ENCODE measurements around the gene LRRFIP2.
A peak's percentile ranks its signal among the peaks of the same experiment; 100 is the strongest.

Gene LRRFIP2

DNA sequence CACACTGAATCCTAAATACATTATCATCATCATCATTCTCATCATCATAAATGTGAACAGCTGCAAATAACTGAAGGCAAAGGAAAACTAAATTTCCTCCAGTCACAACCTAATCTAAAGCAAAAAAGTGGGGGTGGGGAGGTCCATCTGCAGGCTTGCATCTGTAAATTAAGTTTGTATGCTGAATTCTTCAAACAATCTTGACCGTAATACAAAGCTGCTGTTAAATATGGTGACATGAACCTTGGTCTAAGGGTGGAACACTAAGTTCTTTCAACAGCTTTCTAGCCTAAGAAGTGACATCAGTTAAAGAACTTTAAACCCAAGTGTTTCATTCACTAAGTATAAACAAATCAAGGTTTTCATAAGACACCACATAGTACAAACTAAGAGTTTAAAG lies 4.3 kb downstream of the LRRFIP2 start:
- peak overlapping the region; percentile 80 to 90 for H3K27ac ChIP-seq (ENCODE audit: low read depth in 2 of 2, low read length in 2 of 2)
- H3K4me1 ChIP-seq (ENCODE audit: control insufficient read depth in 2 of 2, insufficient read depth in 2 of 2, low read length in 2 of 2) = peaks cover 25 to 40% of the 10 kb centered on the region in 2 donors
- no peaks in the 10 kb centered on the region for H3K27me3 ChIP-seq (ENCODE audit: control insufficient read depth in 2 of 2, insufficient read depth in 2 of 2, low read length in 2 of 2)
- H3K9me3 ChIP-seq (ENCODE audit: control insufficient read depth in 2 of 2, low read length in 2 of 2) = no peaks in the 10 kb centered on the region
- peak overlapping the region in 1 of 2 donors; percentile 31 for H3K4me3 ChIP-seq (ENCODE audit: low read length in 2 of 2)
- peak overlapping the region in 1 of 2 donors; percentile 48 for H3K9ac ChIP-seq (ENCODE audit: low read depth in 1 of 2, low read length in 2 of 2)
- peaks cover 6 to 12% of the 10 kb centered on the region in 2 donors for H3K36me3 ChIP-seq (ENCODE audit: control insufficient read depth in 2 of 2, insufficient read depth in 2 of 2, low read length in 2 of 2)

GRCh38 chr3:37168896-37169295 lies 5.5 kb downstream of the LRRFIP2 start:
- Histone ChIP-seq H3K36me3 (ENCODE audit: control insufficient read depth in 2 of 2, insufficient read depth in 2 of 2, low read length in 2 of 2) (peaks cover 6 to 12% of the 10 kb centered on the region in 2 donors), H3K4me3 (ENCODE audit: low read length in 2 of 2) (no peak overlapping the region), H3K27me3 (ENCODE audit: control insufficient read depth in 2 of 2, insufficient read depth in 2 of 2, low read length in 2 of 2) (no peaks in the 10 kb centered on the region), H3K9me3 (ENCODE audit: control insufficient read depth in 2 of 2, low read length in 2 of 2) (no peaks in the 10 kb centered on the region), H3K9ac (ENCODE audit: low read depth in 1 of 2, low read length in 2 of 2) (no peak overlapping the region), H3K4me1 (ENCODE audit: control insufficient read depth in 2 of 2, insufficient read depth in 2 of 2, low read length in 2 of 2) (peaks cover 25 to 39% of the 10 kb centered on the region in 2 donors), H3K27ac (ENCODE audit: low read depth in 2 of 2, low read length in 2 of 2) (peak overlapping the region; percentile 80 to 85)

DNA sequence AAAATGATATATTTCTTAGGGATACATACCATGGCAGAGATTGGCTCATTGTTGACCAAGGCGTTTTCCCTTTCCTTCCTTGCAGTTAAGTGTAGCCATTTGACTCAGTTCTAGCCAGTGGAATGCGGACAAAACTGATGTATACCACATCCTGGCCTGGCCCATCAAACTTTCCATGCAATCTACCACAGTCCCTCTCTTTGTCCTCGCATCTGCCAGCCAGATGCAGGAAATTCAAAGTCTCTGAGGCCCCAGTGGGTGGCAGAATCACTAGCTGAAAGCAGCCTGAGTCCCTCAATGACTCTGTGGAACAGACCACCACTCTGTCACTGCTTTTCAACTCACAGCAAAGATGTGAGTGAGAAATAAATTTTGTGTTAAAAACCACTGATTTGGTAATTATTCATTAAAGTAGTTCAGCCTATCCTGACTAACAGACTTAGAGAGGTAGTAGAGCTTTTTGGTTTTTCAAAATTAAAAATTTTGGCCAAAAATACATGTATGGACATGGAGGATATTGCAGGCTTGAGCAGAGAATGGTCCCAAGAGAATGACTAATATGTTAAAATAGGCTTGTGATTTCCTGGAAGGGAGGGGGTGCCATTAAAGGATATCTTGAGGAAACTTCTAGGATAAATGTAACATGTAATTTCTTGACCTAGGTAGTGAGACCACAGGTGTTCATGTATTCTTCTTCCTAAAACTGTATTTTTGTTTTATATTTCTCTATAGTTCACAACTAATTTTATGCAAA lies 10.9 kb downstream of the LRRFIP2 start:
- Histone ChIP-seq H3K4me1 (ENCODE audit: control insufficient read depth in 2 of 2, insufficient read depth in 2 of 2, low read length in 2 of 2) (peaks cover 1 to 2% of the 10 kb centered on the region in 2 donors), H3K9me3 (ENCODE audit: control insufficient read depth in 2 of 2, low read length in 2 of 2) (no peaks in the 10 kb centered on the region), H3K27ac (ENCODE audit: low read depth in 2 of 2, low read length in 2 of 2) (no peak overlapping the region), H3K4me3 (ENCODE audit: low read length in 2 of 2) (no peak overlapping the region), H3K27me3 (ENCODE audit: control insufficient read depth in 2 of 2, insufficient read depth in 2 of 2, low read length in 2 of 2) (no peaks in the 10 kb centered on the region), H3K36me3 (ENCODE audit: control insufficient read depth in 2 of 2, insufficient read depth in 2 of 2, low read length in 2 of 2) (peaks cover 6 to 8% of the 10 kb centered on the region in 2 donors), H3K9ac (ENCODE audit: low read depth in 1 of 2, low read length in 2 of 2) (no peak overlapping the region)

DNA sequence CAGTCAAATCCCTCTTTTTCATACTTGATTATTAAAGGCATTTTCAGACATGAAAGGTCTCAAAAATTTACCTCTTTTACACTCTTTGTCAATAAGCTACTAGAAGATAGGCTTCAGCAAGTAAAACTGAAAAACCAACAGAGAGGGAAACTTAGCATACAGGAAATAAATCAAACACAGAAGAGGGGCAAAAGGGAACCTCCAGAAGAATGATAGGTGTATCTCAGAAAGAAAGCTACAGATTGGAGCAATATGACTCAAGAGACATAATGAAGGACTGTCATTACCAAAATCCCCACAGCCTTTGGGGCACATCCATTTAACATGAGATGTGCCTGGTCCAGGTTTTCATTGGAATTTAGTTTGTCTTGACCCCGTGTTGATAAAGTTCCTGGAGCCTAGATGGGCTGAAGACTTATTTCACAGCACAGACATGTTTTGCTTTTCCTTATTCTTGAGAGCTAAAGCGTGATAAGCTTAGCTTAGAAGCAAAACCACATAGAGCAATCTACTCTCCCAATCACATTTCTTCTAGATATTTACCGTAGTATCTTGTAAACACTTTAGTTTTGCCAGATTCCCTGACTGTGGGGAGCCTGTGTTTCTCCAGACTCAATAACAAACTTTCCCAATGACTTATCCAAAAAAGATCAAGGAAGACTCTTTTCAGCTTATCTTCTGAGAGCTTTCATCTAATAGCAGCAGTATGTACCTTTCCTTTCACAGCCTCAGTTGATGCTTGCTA lies 11.7 kb downstream of the LRRFIP2 start:
- H3K27me3 ChIP-seq (ENCODE audit: control insufficient read depth in 2 of 2, insufficient read depth in 2 of 2, low read length in 2 of 2) = no peaks in the 10 kb centered on the region
- H3K36me3 ChIP-seq (ENCODE audit: control insufficient read depth in 2 of 2, insufficient read depth in 2 of 2, low read length in 2 of 2) = peaks cover 6 to 8% of the 10 kb centered on the region in 2 donors
- H3K9ac ChIP-seq (ENCODE audit: low read depth in 1 of 2, low read length in 2 of 2) = no peak overlapping the region
- no peaks in the 10 kb centered on the region for H3K4me1 ChIP-seq (ENCODE audit: control insufficient read depth in 2 of 2, insufficient read depth in 2 of 2, low read length in 2 of 2)
- H3K4me3 ChIP-seq (ENCODE audit: low read length in 2 of 2) = no peak overlapping the region
- H3K27ac ChIP-seq (ENCODE audit: low read depth in 2 of 2, low read length in 2 of 2) = no peak overlapping the region
- no peaks in the 10 kb centered on the region for H3K9me3 ChIP-seq (ENCODE audit: control insufficient read depth in 2 of 2, low read length in 2 of 2)

- Histone ChIP-seq H3K9ac (ENCODE audit: low read depth in 1 of 2, low read length in 2 of 2) (no peak overlapping the region), H3K9me3 (ENCODE audit: control insufficient read depth in 2 of 2, low read length in 2 of 2) (no peaks in the 10 kb centered on the region), H3K4me1 (ENCODE audit: control insufficient read depth in 2 of 2, insufficient read depth in 2 of 2, low read length in 2 of 2) (no peaks in the 10 kb centered on the region), H3K36me3 (ENCODE audit: control insufficient read depth in 2 of 2, insufficient read depth in 2 of 2, low read length in 2 of 2) (peaks cover 6 to 8% of the 10 kb centered on the region in 2 donors), H3K4me3 (ENCODE audit: low read length in 2 of 2) (no peak overlapping the region), H3K27me3 (ENCODE audit: control insufficient read depth in 2 of 2, insufficient read depth in 2 of 2, low read length in 2 of 2) (no peaks in the 10 kb centered on the region), H3K27ac (ENCODE audit: low read depth in 2 of 2, low read length in 2 of 2) (no peak overlapping the region)
These were observed 13.0 kb downstream of the LRRFIP2 start for GRCh38 chr3:37161351-37161750.

GRCh38 chr3:37155782-37156181 lies 18.6 kb downstream of the LRRFIP2 start:
- Histone ChIP-seq H3K27ac (ENCODE audit: low read depth in 2 of 2, low read length in 2 of 2) (no peak overlapping the region), H3K4me3 (ENCODE audit: low read length in 2 of 2) (no peak overlapping the region), H3K4me1 (ENCODE audit: control insufficient read depth in 2 of 2, insufficient read depth in 2 of 2, low read length in 2 of 2) (no peaks in the 10 kb centered on the region), H3K36me3 (ENCODE audit: control insufficient read depth in 2 of 2, insufficient read depth in 2 of 2, low read length in 2 of 2) (peaks cover 5 to 7% of the 10 kb centered on the region in 2 donors), H3K27me3 (ENCODE audit: control insufficient read depth in 2 of 2, insufficient read depth in 2 of 2, low read length in 2 of 2) (no peaks in the 10 kb centered on the region), H3K9ac (ENCODE audit: low read depth in 1 of 2, low read length in 2 of 2) (no peak overlapping the region), H3K9me3 (ENCODE audit: control insufficient read depth in 2 of 2, low read length in 2 of 2) (no peaks in the 10 kb centered on the region)

DNA sequence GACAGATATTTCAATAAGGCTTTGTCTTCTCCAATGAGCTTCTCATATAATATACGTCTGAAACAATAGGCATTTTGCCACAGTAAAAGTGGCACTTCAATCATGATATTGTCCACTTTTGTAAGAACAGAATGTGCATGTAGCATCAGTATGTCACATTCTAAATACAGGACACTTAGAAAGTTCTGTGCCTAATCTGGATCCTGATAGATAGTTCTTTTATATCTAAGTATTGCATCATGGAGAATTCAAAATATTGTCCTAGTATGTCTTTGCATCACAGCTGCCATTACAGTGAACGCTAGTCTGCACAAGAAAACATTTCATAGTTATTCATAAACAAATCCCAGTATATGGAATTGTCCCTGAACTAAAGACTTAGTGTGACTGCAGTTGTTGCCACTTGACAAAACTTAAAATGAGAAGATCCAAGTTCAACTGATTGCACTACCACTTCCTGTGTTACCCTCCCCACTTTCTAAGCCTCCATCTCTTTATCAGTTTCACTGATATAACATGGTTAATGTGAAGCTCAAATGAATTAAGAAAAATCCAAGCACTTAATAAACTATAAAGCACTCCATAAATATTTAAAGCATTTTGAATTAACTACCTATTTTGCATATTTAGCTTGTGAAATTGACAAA lies 19.6 kb downstream of the LRRFIP2 start:
- H3K4me3 ChIP-seq (ENCODE audit: low read length in 2 of 2) = no peak overlapping the region
- no peaks in the 10 kb centered on the region for H3K9me3 ChIP-seq (ENCODE audit: control insufficient read depth in 2 of 2, low read length in 2 of 2)
- H3K36me3 ChIP-seq (ENCODE audit: control insufficient read depth in 2 of 2, insufficient read depth in 2 of 2, low read length in 2 of 2) = peaks cover 4 to 5% of the 10 kb centered on the region in 2 donors
- no peak overlapping the region for H3K9ac ChIP-seq (ENCODE audit: low read depth in 1 of 2, low read length in 2 of 2)
- H3K27me3 ChIP-seq (ENCODE audit: control insufficient read depth in 2 of 2, insufficient read depth in 2 of 2, low read length in 2 of 2) = no peaks in the 10 kb centered on the region
- no peak overlapping the region for H3K27ac ChIP-seq (ENCODE audit: low read depth in 2 of 2, low read length in 2 of 2)
- H3K4me1 ChIP-seq (ENCODE audit: control insufficient read depth in 2 of 2, insufficient read depth in 2 of 2, low read length in 2 of 2) = no peaks in the 10 kb centered on the region

DNA sequence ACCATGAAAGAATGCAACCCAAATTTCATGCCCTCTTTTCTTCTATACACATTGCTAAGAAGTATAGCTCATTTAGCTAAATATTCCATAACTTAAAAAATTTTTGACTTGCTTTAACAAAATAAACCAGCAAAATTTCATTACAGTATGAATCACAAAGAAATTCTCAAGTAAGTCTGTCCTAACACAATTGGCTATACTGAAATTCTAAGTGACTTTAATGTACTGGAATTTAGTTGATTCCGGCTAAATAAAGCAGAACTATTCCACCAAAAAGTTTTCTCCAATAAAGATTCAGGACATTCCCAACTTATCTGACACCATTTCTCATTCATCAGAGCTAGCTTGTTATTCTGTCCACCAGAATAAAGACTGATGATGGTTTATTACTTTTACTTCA lies 23.8 kb downstream of the LRRFIP2 start:
- Histone ChIP-seq H3K9ac (ENCODE audit: low read depth in 1 of 2, low read length in 2 of 2) (no peak overlapping the region), H3K9me3 (ENCODE audit: control insufficient read depth in 2 of 2, low read length in 2 of 2) (no peaks in the 10 kb centered on the region), H3K36me3 (ENCODE audit: control insufficient read depth in 2 of 2, insufficient read depth in 2 of 2, low read length in 2 of 2) (peaks cover 18 to 21% of the 10 kb centered on the region in 2 donors), H3K4me3 (ENCODE audit: low read length in 2 of 2) (no peak overlapping the region), H3K4me1 (ENCODE audit: control insufficient read depth in 2 of 2, insufficient read depth in 2 of 2, low read length in 2 of 2) (peaks cover 0 to under 1% of the 10 kb centered on the region in 2 donors), H3K27ac (ENCODE audit: low read depth in 2 of 2, low read length in 2 of 2) (no peak overlapping the region), H3K27me3 (ENCODE audit: control insufficient read depth in 2 of 2, insufficient read depth in 2 of 2, low read length in 2 of 2) (no peaks in the 10 kb centered on the region)

DNA sequence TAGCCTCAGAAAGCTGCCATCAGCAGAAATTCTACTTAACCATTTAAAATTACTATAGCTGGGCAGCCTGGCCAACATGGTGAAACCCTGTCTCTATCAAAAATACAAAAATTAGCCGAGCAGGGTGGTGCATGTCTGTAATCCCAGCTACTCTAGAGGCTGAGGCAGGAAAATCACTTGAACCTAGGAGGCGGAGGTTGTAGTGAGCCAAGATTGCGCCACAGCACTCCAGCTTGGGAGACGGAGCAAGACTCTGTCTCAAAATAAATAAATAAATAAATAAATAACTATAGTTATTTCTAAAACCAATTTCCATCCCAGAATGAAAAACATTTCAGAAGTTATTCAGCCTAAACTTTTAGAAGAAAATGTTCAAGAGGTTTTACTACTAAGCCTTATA lies 25.1 kb downstream of the LRRFIP2 start:
- Histone ChIP-seq H3K27ac (ENCODE audit: low read depth in 2 of 2, low read length in 2 of 2) (no peak overlapping the region), H3K36me3 (ENCODE audit: control insufficient read depth in 2 of 2, insufficient read depth in 2 of 2, low read length in 2 of 2) (peaks cover 16 to 18% of the 10 kb centered on the region in 2 donors), H3K27me3 (ENCODE audit: control insufficient read depth in 2 of 2, insufficient read depth in 2 of 2, low read length in 2 of 2) (no peaks in the 10 kb centered on the region), H3K4me1 (ENCODE audit: control insufficient read depth in 2 of 2, insufficient read depth in 2 of 2, low read length in 2 of 2) (peaks cover 0 to 5% of the 10 kb centered on the region in 2 donors), H3K9ac (ENCODE audit: low read depth in 1 of 2, low read length in 2 of 2) (no peak overlapping the region), H3K9me3 (ENCODE audit: control insufficient read depth in 2 of 2, low read length in 2 of 2) (no peaks in the 10 kb centered on the region), H3K4me3 (ENCODE audit: low read length in 2 of 2) (no peak overlapping the region)

DNA sequence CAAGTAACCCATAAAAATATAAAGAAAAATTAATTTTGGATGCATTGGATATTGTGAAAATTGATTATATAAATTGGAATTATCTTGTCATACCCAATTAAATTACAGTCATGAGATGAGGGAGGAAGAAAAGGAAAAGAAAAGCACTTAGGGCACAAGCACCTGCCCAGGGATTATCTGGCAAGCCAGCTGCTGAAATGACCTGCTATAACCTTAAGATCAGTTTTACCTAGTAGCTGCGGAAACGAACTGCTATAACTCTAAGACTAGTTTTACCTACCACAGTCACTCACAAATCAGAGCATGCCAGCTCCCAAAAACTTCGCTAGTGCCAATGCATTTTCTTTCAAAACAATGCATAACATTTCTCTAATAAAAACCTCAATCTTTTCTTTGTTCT lies 26.2 kb downstream of the LRRFIP2 start:
- no peak overlapping the region for H3K4me3 ChIP-seq (ENCODE audit: low read length in 2 of 2)
- peaks cover 0 to 5% of the 10 kb centered on the region in 2 donors for H3K4me1 ChIP-seq (ENCODE audit: control insufficient read depth in 2 of 2, insufficient read depth in 2 of 2, low read length in 2 of 2)
- no peak overlapping the region for H3K9ac ChIP-seq (ENCODE audit: low read depth in 1 of 2, low read length in 2 of 2)
- no peak overlapping the region for H3K27ac ChIP-seq (ENCODE audit: low read depth in 2 of 2, low read length in 2 of 2)
- peaks cover 20 to 23% of the 10 kb centered on the region in 2 donors for H3K36me3 ChIP-seq (ENCODE audit: control insufficient read depth in 2 of 2, insufficient read depth in 2 of 2, low read length in 2 of 2)
- H3K27me3 ChIP-seq (ENCODE audit: control insufficient read depth in 2 of 2, insufficient read depth in 2 of 2, low read length in 2 of 2) = no peaks in the 10 kb centered on the region
- no peaks in the 10 kb centered on the region for H3K9me3 ChIP-seq (ENCODE audit: control insufficient read depth in 2 of 2, low read length in 2 of 2)

Measured in mucosa of rectum (tissue), 2 donors.